GM21526 (cell line): ENCODE results near the gene RYK.
A peak's percentile ranks its signal among the peaks of the same experiment; 100 is the strongest.
"Not testable (repeated sequence)": the region's sequence is repeated elsewhere in the genome, so short reads cannot be mapped to it uniquely, and the experiment has no call there.

Experiments
- ATAC-seq: cut with Tn5 transposase; IDR thresholded peaks from one replicate; pipeline ENCODE4 v1.9.1; 2021; ENCODE audit warnings: moderate library complexity; ENCODE audit not compliant: unreplicated experiment, low FRiP score

The RYK gene

GRCh38 chr3:134250717-134251220, at the start of gene RYK:
Gene RYK (minus strand): TSS chr3:134250859. CDS start chr3:134250654, 205 bp downstream.
- peak; percentile 69 for ATAC-seq

- no peak for ATAC-seq
These were observed 49.2 kb upstream of the RYK start for GRCh38 chr3:134299888-134300206.

- no peak for ATAC-seq
These were observed 48.7 kb upstream of the RYK start for GRCh38 chr3:134299185-134299887.

- no peak for ATAC-seq
These were observed 47.6 kb upstream of the RYK start for GRCh38 chr3:134298249-134298648.

- no peak for ATAC-seq
These were observed 46.0 kb upstream of the RYK start for GRCh38 chr3:134296616-134297015.

GRCh38 chr3:134295930-134296329, 45.3 kb upstream of the RYK start:
- no peak for ATAC-seq

GRCh38 chr3:134294302-134295280, 43.9 kb upstream of the RYK start:
- peak; percentile 100 for ATAC-seq

- no peak for ATAC-seq
These were observed 40.9 kb upstream of the RYK start for GRCh38 chr3:134291319-134292254.

- no peak for ATAC-seq
These were observed 36.9 kb upstream of the RYK start for GRCh38 chr3:134287512-134287911.

- no peak for ATAC-seq
These were observed 33.8 kb upstream of the RYK start for GRCh38 chr3:134284438-134284837.

- no peak for ATAC-seq
These were observed 32.0 kb upstream of the RYK start for GRCh38 chr3:134282659-134283047.

- ATAC-seq, result no peak
These were observed 31.4 kb upstream of the RYK start for GRCh38 chr3:134281912-134282658.

GRCh38 chr3:134279466-134279865, 28.8 kb upstream of the RYK start:
- ATAC-seq, result no peak

- no peak for ATAC-seq
These were observed 26.5 kb upstream of the RYK start for GRCh38 chr3:134277066-134277660.

GRCh38 chr3:134276086-134276485, 25.4 kb upstream of the RYK start:
- ATAC-seq, result no peak

GRCh38 chr3:134275110-134275509, 24.5 kb upstream of the RYK start:
- ATAC-seq, result not testable (repeated sequence)

GRCh38 chr3:134274571-134274970, 23.9 kb upstream of the RYK start:
- ATAC-seq, result no peak

- no peak for ATAC-seq
These were observed 17.3 kb upstream of the RYK start for GRCh38 chr3:134267996-134268395.

- ATAC-seq, result no peak
These were observed 10.3 kb upstream of the RYK start for GRCh38 chr3:134260987-134261386.
